Activated CD4-positive, alpha-beta memory T cell treated with anti-CD3 and anti-CD28 coated beads for 36 hours (primary cell): ENCODE measurements around the gene OBI1. TPM values are rescaled to one million over a fixed set of nuclear protein-coding genes. Genes with fewer than 3 reads are reported as not detected.

Source experiments
- CTCF ChIA-PET: fragments of 350-600 bp; sonication (Branson Sonifier 250); formaldehyde crosslinking; loops from one replicate; lab custom pipeline; 2021; ENCODE audit warnings: antibody characterized with exemption, inconsistent platforms; lab: Charles Lee
- POLR2A ChIA-PET: fragments of 350-600 bp; sonication (Branson Sonifier 250); formaldehyde crosslinking; loops from one replicate; lab custom pipeline; 2021; ENCODE audit warnings: antibody characterized with exemption; lab: Charles Lee
- DNase-seq: peaks from one replicate; pipeline ENCODE4 v3.0.0-alpha.2; 2020
- H3K27ac Mint-ChIP-seq: one replicate; pipeline ENCODE4 v1.8.0; 2021; ENCODE audit warnings: mixed read lengths
- H3K27me3 Mint-ChIP-seq: one replicate; pipeline ENCODE4 v1.8.0; 2021; ENCODE audit warnings: mixed read lengths
- H3K36me3 Mint-ChIP-seq: one replicate; pipeline ENCODE4 v1.8.0; 2021; ENCODE audit warnings: mixed read lengths
- H3K4me1 Mint-ChIP-seq: one replicate; pipeline ENCODE4 v1.8.0; 2021; ENCODE audit warnings: low read depth, mixed read lengths
- H3K4me3 Mint-ChIP-seq: one replicate; pipeline ENCODE4 v1.8.0; 2021; ENCODE audit warnings: mild to moderate bottlenecking, mixed read lengths
- H3K9me3 Mint-ChIP-seq: one replicate; pipeline ENCODE4 v1.8.0; 2021; ENCODE audit warnings: mixed read lengths
- intact Hi-C: fragments of 100-400 bp; cut with micrococcal nuclease; formaldehyde crosslinking; loops from one replicate; pipeline ENCODE4 v1.15.1; 2023
- total RNA-seq, 2 experiments: library from RNA; stranded (reverse); gene quantifications; one replicate each; pipeline ENCODE4 v1.2.3, GENCODE V29; 2021

The OBI1 gene
- total RNA-seq, 2 experiments from 2014 or later = 17.6 TPM

DNA sequence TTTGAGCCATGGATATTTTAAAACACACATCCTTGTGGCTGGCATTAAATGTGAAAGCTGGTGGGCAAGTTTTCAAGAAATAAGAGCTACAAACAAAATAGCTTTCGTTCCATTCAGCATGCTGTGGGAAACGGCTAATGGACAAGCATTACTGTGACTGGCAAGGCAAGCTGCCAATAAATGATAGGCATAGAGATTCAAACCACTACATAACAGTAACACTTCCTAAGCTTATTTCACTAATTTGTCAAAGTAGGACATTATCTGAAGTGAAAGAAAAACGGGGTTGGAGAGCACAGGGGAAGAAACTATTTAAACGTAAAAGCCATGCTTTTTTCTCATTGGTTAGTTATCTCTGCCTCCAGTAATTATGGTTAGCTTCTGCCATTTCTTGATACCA, 26.0 kb downstream of the OBI1 start:
- ChIA-PET CTCF (no interaction called here), POLR2A (no interaction called here)
- Mint-ChIP-seq H3K9me3 (no peaks in the 10 kb centered on the region), H3K36me3 (peaks cover 70% of the 10 kb centered on the region), H3K27me3 (no peaks in the 10 kb centered on the region), H3K4me1 (peaks cover under 1% of the 10 kb centered on the region), H3K4me3 (no peak overlapping the region), H3K27ac (no peak overlapping the region)
- intact Hi-C loops = no loop called here
- DNase-seq = no peak

GRCh38 chr13:78631077-78631476, 27.9 kb downstream of the OBI1 start:
- Mint-ChIP-seq H3K36me3 (peaks cover 65% of the 10 kb centered on the region), H3K9me3 (no peaks in the 10 kb centered on the region), H3K4me3 (no peak overlapping the region), H3K4me1 (no peaks in the 10 kb centered on the region), H3K27ac (no peak overlapping the region), H3K27me3 (no peaks in the 10 kb centered on the region)
- ChIA-PET CTCF (no interaction called here), POLR2A (no interaction called here)
- intact Hi-C loops = no loop called here
- DNase-seq = no peak

DNA sequence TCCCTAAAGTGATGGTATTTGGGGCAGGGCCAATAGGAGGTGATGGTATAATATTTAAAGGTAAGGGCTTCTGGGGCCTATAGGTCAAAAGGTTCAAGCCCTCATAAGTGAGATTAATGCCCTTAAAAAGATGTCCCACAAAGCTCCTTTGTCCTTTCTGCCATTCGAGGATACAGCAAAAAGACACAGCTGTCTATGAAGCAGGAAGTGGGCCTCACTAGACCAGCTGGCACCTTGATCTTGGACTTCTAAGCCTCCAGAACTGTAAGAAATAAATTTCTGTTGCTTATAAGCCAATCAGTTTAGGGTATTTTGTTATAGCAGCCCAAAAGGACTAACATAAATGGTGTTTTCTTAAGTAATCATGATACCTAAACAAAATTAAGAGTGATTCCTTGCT, 28.4 kb downstream of the OBI1 start:
- intact Hi-C loops = no loop called here
- CTCF ChIA-PET = no interaction called here
- Mint-ChIP-seq H3K27ac (no peak overlapping the region), H3K4me1 (no peaks in the 10 kb centered on the region), H3K36me3 (peaks cover 68% of the 10 kb centered on the region), H3K9me3 (no peaks in the 10 kb centered on the region), H3K27me3 (no peaks in the 10 kb centered on the region), H3K4me3 (no peak overlapping the region)
- POLR2A ChIA-PET = no interaction called here
- DNase-seq = no peak

DNA sequence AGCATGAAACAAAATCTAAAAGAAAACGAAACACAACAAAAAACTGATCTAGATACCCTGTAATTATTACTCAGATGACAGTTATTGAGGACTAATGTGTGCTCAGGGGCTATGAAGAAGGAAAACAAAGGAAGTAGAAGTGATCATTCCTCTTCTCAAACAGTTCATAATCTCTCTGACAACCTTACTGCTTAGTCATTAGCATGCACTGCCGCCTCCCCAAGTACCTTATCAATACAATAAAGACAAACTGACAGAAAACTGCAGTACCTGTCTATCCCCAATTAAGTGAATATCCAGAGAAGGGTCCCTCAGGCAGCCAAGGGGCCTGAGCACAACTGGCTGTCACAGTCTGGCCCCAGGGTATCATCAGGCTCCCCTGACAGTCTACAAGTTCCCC, 33.6 kb downstream of the OBI1 start:
- Mint-ChIP-seq H3K27ac (no peak overlapping the region), H3K36me3 (peaks cover 51% of the 10 kb centered on the region), H3K4me3 (no peak overlapping the region), H3K27me3 (no peaks in the 10 kb centered on the region), H3K9me3 (no peaks in the 10 kb centered on the region), H3K4me1 (no peaks in the 10 kb centered on the region)
- ChIA-PET POLR2A (no interaction called here), CTCF (no interaction called here)
- no peak for DNase-seq
- intact Hi-C loops = no loop called here

GRCh38 chr13:78623132-78623531, 35.8 kb downstream of the OBI1 start:
- Mint-ChIP-seq H3K36me3 (peaks cover 51% of the 10 kb centered on the region), H3K9me3 (no peaks in the 10 kb centered on the region)

GRCh38 chr13:78620936-78621470, 38.0 kb downstream of the OBI1 start:
- Mint-ChIP-seq H3K27ac (no peak overlapping the region), H3K27me3 (no peaks in the 10 kb centered on the region), H3K9me3 (no peaks in the 10 kb centered on the region), H3K36me3 (peaks cover 61% of the 10 kb centered on the region), H3K4me3 (no peak overlapping the region), H3K4me1 (no peaks in the 10 kb centered on the region)
- intact Hi-C loops = no loop called here
- no peak for DNase-seq
- CTCF ChIA-PET = no interaction called here
- POLR2A ChIA-PET = no interaction called here

More at GRCh38 chr13:78623132-78623531, 35.8 kb downstream of the OBI1 start:
- Mint-ChIP-seq H3K4me1 (no peaks in the 10 kb centered on the region), H3K4me3 (no peak overlapping the region), H3K27me3 (no peaks in the 10 kb centered on the region), H3K27ac (no peak overlapping the region)
- DNase-seq = no peak
- intact Hi-C loops = no loop called here
- POLR2A ChIA-PET = no interaction called here
- CTCF ChIA-PET = no interaction called here

GRCh38 chr13:78618411-78618810, 40.5 kb downstream of the OBI1 start:
- Mint-ChIP-seq H3K36me3 (peaks cover 59% of the 10 kb centered on the region), H3K4me3 (no peak overlapping the region), H3K27me3 (no peaks in the 10 kb centered on the region), H3K9me3 (no peaks in the 10 kb centered on the region), H3K4me1 (no peaks in the 10 kb centered on the region), H3K27ac (no peak overlapping the region)
- intact Hi-C loops = no loop called here
- no peak for DNase-seq
- ChIA-PET CTCF (no interaction called here), POLR2A (no interaction called here)

GRCh38 chr13:78611040-78611439, 47.9 kb downstream of the OBI1 start:
- POLR2A ChIA-PET = no interaction called here
- CTCF ChIA-PET = no interaction called here
- no peak overlapping the region for H3K27ac Mint-ChIP-seq
- no peak overlapping the region for H3K4me3 Mint-ChIP-seq
- peaks cover 19% of the 10 kb centered on the region for H3K36me3 Mint-ChIP-seq
- no peak for DNase-seq
- H3K4me1 Mint-ChIP-seq = peaks cover 27% of the 10 kb centered on the region
- H3K9me3 Mint-ChIP-seq = no peaks in the 10 kb centered on the region
- intact Hi-C loops = no loop called here
- H3K27me3 Mint-ChIP-seq = peaks cover 45% of the 10 kb centered on the region

GRCh38 chr13:78610381-78610883, 48.5 kb downstream of the OBI1 start:
- peaks cover 13% of the 10 kb centered on the region for H3K36me3 Mint-ChIP-seq
- H3K4me3 Mint-ChIP-seq = no peak overlapping the region
- peaks cover 50% of the 10 kb centered on the region for H3K27me3 Mint-ChIP-seq
- ChIA-PET POLR2A (no interaction called here), CTCF (no interaction called here)
- no peaks in the 10 kb centered on the region for H3K9me3 Mint-ChIP-seq
- no peak overlapping the region for H3K27ac Mint-ChIP-seq
- peaks cover 27% of the 10 kb centered on the region for H3K4me1 Mint-ChIP-seq
- DNase-seq = no peak
- intact Hi-C loops = no loop called here

GRCh38 chr13:78609464-78610205, 49.3 kb downstream of the OBI1 start:
- intact Hi-C loops = loop anchor here (2.0 to 5.0 kb wide), 2 partner anchors 17 to 472 kb away; no protein-coding TSS in a partner anchor
- Mint-ChIP-seq H3K27me3 (peaks cover 55% of the 10 kb centered on the region), H3K36me3 (peaks cover 5% of the 10 kb centered on the region), H3K4me1 (peaks cover 30% of the 10 kb centered on the region), H3K27ac (no peak overlapping the region), H3K4me3 (peak overlapping the region; percentile 53), H3K9me3 (no peaks in the 10 kb centered on the region)
- no peak for DNase-seq
- ChIA-PET CTCF (no interaction called here), POLR2A (no interaction called here)

GRCh38 chr13:78608688-78609463, 50.1 kb downstream of the OBI1 start:
- ChIA-PET CTCF (no interaction called here), POLR2A (no interaction called here)
- peak overlapping the region; percentile 53 for H3K4me3 Mint-ChIP-seq

DNA sequence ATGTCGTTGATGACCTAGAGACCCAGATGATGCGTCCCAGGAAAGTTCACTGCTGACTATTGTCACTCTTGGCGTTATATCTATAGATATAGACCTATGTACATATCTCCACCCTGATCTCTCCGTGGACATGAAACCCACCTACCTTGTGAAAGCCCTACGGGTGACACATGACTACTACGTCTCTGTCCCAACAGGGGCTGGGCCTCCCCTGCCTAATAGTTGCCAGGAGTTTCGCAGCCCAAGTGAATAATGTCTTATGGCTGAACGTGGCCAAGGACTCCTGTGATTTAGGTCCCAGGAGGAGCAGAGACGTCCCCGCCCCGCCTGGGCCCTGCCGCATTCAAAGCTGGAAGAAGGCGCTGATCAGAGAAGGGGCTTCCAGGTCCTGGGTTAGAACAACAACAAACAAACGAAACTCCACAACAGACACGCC, 50.7 kb downstream of the OBI1 start:
- Mint-ChIP-seq H3K4me1 (peaks cover 38% of the 10 kb centered on the region), H3K4me3 (peak overlapping the region; percentile 4), H3K27me3 (peaks cover 68% of the 10 kb centered on the region), H3K27ac (no peak overlapping the region), H3K36me3 (peaks cover under 1% of the 10 kb centered on the region), H3K9me3 (no peaks in the 10 kb centered on the region)
- POLR2A ChIA-PET = no interaction called here
- intact Hi-C loops = loop anchor here (2.0 to 5.0 kb wide), 2 partner anchors 15 to 471 kb away; no protein-coding TSS in a partner anchor
- CTCF ChIA-PET = no interaction called here
- DNase-seq = no peak

More at GRCh38 chr13:78608688-78609463, 50.1 kb downstream of the OBI1 start:
- no peak for DNase-seq
- no peak overlapping the region for H3K27ac Mint-ChIP-seq
- H3K9me3 Mint-ChIP-seq = no peaks in the 10 kb centered on the region
- peaks cover 34% of the 10 kb centered on the region for H3K4me1 Mint-ChIP-seq
- peaks cover 1% of the 10 kb centered on the region for H3K36me3 Mint-ChIP-seq
- intact Hi-C loops = loop anchor here (2.0 to 5.0 kb wide), 2 partner anchors 16 to 472 kb away; no protein-coding TSS in a partner anchor
- peaks cover 62% of the 10 kb centered on the region for H3K27me3 Mint-ChIP-seq
